Measurements from ENCODE around the gene TNFRSF19. TPM values are rescaled to one million over a fixed set of nuclear protein-coding genes. Genes with fewer than 3 reads are reported as not detected.

TNFRSF19 gene
- total RNA-seq, 1 experiment from 2014 or later = 0.06 TPM

DNA sequence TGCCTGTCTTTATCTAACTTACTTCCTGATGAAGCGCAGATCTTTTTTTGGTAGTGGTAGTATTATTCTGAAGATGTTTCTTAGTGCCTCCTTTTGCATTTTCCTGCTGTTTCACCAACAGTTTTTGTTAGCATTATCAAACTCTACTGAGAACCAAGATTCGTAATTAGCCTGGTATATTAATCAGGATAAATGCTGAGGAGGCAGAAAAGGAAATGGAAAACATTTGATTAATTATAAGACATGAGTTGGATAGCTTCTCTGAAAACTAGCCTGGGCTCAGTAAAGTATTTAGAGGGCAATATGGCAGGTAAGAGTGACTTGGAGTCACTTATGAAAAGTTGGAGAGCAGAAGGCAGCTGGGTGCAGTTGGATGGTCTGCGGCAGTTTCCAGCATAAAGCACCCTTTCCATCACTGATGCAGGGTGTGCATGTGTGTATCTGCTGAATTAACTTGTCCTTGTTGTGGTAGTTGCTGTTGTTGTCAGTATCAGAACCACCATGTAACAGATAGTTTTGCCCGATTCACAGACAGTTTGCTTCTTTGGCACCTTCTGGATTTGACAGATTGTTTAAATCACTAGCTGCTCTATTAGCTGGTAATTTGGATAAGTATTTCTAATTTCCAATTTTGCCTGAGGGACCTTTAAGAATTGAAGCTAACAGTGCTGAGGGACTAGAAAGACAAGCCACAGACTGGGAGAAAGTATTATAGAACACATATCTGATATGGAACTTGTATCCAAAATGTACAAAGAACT lies 6.9 kb upstream of the TNFRSF19 start:
- H3K4me3 ChIP-seq (ENCODE audit: low read depth, low read length, poor library complexity, severe bottlenecking) = no peak overlapping the region
- intact Hi-C loops (cut with micrococcal nuclease; ENCODE audit: unreplicated experiment) = no loop called here
- no peak for TF ChIP-seq EZH2 (IDR thresholded peaks at IDR 0.05; ENCODE audit: borderline replicate concordance, low read depth, low read length, poor library complexity, severe bottlenecking)
- TF ChIP-seq, protein P1, sequence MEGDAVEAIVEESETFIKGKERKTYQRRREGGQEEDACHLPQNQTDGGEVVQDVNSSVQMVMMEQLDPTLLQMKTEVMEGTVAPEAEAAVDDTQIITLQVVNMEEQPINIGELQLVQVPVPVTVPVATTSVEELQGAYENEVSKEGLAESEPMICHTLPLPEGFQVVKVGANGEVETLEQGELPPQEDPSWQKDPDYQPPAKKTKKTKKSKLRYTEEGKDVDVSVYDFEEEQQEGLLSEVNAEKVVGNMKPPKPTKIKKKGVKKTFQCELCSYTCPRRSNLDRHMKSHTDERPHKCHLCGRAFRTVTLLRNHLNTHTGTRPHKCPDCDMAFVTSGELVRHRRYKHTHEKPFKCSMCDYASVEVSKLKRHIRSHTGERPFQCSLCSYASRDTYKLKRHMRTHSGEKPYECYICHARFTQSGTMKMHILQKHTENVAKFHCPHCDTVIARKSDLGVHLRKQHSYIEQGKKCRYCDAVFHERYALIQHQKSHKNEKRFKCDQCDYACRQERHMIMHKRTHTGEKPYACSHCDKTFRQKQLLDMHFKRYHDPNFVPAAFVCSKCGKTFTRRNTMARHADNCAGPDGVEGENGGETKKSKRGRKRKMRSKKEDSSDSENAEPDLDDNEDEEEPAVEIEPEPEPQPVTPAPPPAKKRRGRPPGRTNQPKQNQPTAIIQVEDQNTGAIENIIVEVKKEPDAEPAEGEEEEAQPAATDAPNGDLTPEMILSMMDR (conservative IDR thresholded peaks at IDR 0.05; ENCODE audit: low read depth, low read length) = no peak
- CTCF ChIA-PET = no interaction called here
- H3K4me1 ChIP-seq (ENCODE audit: insufficient read depth, low read length, poor library complexity, severe bottlenecking) = no peaks in the 10 kb centered on the region
- POLR2A ChIA-PET (ENCODE audit: low non-redundant PET) = no interaction called here
- no peak overlapping the region for H3K27ac ChIP-seq (ENCODE audit: low read depth, low read length, poor library complexity, severe bottlenecking)
- no peaks in the 10 kb centered on the region for H3K9me3 ChIP-seq (ENCODE audit: low read depth, low read length, poor library complexity, severe bottlenecking)
- no peak for DNase-seq (ENCODE audit: low spot score)
- no peaks in the 10 kb centered on the region for H3K36me3 ChIP-seq (ENCODE audit: insufficient read depth, low read length, poor library complexity, severe bottlenecking)
- peaks cover 3% of the 10 kb centered on the region for H3K27me3 ChIP-seq (replicated peaks; ENCODE audit: insufficient read depth, low read depth, low read length, poor library complexity)
- BruUV-seq (replicated peaks) = no TSS peak

DNA sequence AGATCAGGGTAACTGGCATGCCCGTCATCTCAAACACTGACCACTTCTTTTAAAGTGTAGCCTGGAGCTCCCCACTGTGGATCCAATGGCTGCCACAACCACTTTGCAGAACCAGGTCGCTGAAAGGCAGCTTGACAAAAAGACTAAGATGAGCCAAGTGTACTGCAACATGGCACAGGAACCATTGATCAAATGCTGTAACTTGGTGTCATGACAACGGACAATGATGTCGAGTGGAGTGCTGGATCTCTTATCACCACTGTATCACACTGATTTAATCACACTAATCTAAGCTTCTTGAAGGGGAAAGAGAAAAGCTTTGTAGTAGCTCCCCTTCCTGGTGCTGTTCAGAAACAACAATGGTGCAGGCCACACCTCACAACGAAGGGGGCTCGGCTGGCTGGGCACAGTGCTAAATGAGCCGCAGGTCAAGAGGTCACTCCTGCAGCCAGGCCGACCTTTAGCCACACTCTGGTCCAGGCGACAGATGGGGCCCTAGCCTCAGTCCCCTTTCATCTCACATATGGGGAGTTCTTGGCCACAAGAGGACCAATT lies 2.2 kb upstream of the TNFRSF19 start:
- no peak for TF ChIP-seq EZH2 (IDR thresholded peaks at IDR 0.05; ENCODE audit: borderline replicate concordance, low read depth, low read length, poor library complexity, severe bottlenecking)
- TF ChIP-seq, protein P1 (conservative IDR thresholded peaks at IDR 0.05; ENCODE audit: low read depth, low read length) = no peak
- Histone ChIP-seq H3K27me3 (replicated peaks; ENCODE audit: insufficient read depth, low read depth, low read length, poor library complexity) (peaks cover 41% of the 10 kb centered on the region), H3K9me3 (ENCODE audit: low read depth, low read length, poor library complexity, severe bottlenecking) (no peaks in the 10 kb centered on the region), H3K36me3 (ENCODE audit: insufficient read depth, low read length, poor library complexity, severe bottlenecking) (no peaks in the 10 kb centered on the region), H3K4me1 (ENCODE audit: insufficient read depth, low read length, poor library complexity, severe bottlenecking) (peaks cover 4% of the 10 kb centered on the region), H3K4me3 (ENCODE audit: low read depth, low read length, poor library complexity, severe bottlenecking) (no peak overlapping the region), H3K27ac (ENCODE audit: low read depth, low read length, poor library complexity, severe bottlenecking) (no peak overlapping the region)
- intact Hi-C loops (cut with micrococcal nuclease; ENCODE audit: unreplicated experiment) = no loop called here
- no TSS peak for BruUV-seq (replicated peaks)
- no peak for DNase-seq (ENCODE audit: low spot score)
- ChIA-PET POLR2A (ENCODE audit: low non-redundant PET) (interaction anchor here (0.5 kb wide), 1 partner anchor 1125 kb away, joined by 10 read pairs; no protein-coding TSS in a partner anchor), CTCF (no interaction called here)

DNA sequence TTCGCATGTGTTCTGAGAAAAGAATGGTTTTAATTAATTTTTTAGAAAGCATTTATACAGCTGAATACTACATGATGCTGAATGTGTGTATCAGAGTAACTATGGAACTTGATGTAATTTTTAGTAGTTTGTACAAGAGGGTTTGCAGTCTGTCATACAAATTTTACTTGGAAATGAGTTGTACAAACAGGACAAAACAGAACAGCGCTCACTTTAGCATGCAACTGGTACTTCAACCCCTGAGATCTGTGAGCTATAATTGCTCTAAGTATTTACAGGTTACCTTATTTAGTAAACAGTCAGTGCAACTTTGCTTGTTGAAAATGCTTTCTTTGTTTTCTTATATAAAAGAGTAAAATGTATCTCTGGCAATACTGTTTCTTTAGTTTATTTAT lies 706 bp downstream of the TNFRSF19 start:
- Histone ChIP-seq H3K4me3 (ENCODE audit: low read depth, low read length, poor library complexity, severe bottlenecking) (no peak overlapping the region), H3K36me3 (ENCODE audit: insufficient read depth, low read length, poor library complexity, severe bottlenecking) (no peaks in the 10 kb centered on the region), H3K27ac (ENCODE audit: low read depth, low read length, poor library complexity, severe bottlenecking) (no peak overlapping the region), H3K9me3 (ENCODE audit: low read depth, low read length, poor library complexity, severe bottlenecking) (no peaks in the 10 kb centered on the region), H3K4me1 (ENCODE audit: insufficient read depth, low read length, poor library complexity, severe bottlenecking) (peaks cover 4% of the 10 kb centered on the region), H3K27me3 (replicated peaks; ENCODE audit: insufficient read depth, low read depth, low read length, poor library complexity) (peaks cover 60% of the 10 kb centered on the region)
- CTCF ChIA-PET = no interaction called here
- TF ChIP-seq, protein P1 (conservative IDR thresholded peaks at IDR 0.05; ENCODE audit: low read depth, low read length) = no peak
- no peak for TF ChIP-seq EZH2 (IDR thresholded peaks at IDR 0.05; ENCODE audit: borderline replicate concordance, low read depth, low read length, poor library complexity, severe bottlenecking)
- POLR2A ChIA-PET (ENCODE audit: low non-redundant PET) = no interaction called here
- no TSS peak for BruUV-seq (replicated peaks)
- intact Hi-C loops (cut with micrococcal nuclease; ENCODE audit: unreplicated experiment) = loop anchor here (10.0 kb wide), 1 partner anchor 304 kb away; no protein-coding TSS in a partner anchor
- DNase-seq (ENCODE audit: low spot score) = no peak
